ENCODE results near the gene DEFB110.

The DEFB110 gene

DNA sequence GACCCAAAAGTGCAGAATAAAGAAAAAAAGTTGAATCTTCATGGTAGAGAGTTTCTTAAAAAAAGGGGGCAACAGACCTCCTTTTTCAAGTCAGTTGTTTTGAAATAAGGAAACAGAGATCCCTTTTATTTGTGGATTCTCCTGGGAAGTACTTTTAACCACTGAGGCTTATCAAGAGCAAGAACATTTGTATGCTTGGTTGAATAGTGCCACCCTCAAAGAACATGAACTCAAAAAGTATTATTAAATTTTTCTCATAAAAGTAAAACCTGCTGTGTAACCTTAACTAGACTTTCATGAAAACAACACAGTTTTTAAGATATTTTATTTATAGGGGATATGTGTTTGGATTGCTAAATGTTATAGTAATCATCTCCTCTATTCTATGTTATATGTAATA, at the start of gene DEFB110:
Gene DEFB110 (minus strand): TSS at position 101 of the 400 bp plus-strand sequence. CDS start 59 bp downstream, at position 42.
- in situ Hi-C loops (cut with MboI; ENCODE audit: low pct_unique_long_range_greater_than_20kb, low sequenced_read_pairs) = no loop called here
- no peak for DNase-seq

GRCh38 chr6:50070101-50070500, 48.3 kb upstream of the DEFB110 start:
- in situ Hi-C loops (cut with MboI; ENCODE audit: low pct_unique_long_range_greater_than_20kb, low sequenced_read_pairs) = no loop called here
- DNase-seq = no peak

GRCh38 chr6:50062051-50062450, 40.3 kb upstream of the DEFB110 start:
- in situ Hi-C loops (cut with MboI; ENCODE audit: low pct_unique_long_range_greater_than_20kb, low sequenced_read_pairs) = no loop called here
- no peak for DNase-seq

- in situ Hi-C loops (cut with MboI; ENCODE audit: low pct_unique_long_range_greater_than_20kb, low sequenced_read_pairs) = no loop called here
- no peak for DNase-seq
These were observed 34.4 kb upstream of the DEFB110 start for GRCh38 chr6:50056242-50056641.

DNA sequence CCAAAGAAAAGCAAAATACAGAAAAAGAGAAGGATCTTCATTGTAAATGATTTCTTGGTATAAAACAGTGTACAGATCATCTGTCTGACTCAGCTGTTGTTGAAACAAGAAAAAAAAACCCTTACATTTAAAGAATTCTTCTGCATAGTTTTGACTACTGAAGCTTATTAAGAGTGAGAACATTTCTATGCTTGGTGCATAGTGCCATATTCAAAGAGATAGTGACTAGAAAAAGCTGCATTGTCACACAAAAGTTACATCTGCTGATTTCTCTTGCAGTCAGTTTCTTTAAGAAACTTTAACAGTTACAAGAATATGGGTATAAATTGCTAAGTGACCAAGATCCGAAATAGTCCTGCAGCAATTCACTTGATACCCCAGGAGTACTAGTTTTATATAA, 28.0 kb upstream of the DEFB110 start, which contains the start of gene DEFB112:
Gene DEFB112 (minus strand): TSS at position 101 of the 400 bp plus-strand sequence. CDS start 60 bp downstream, at position 41.
- no peak for DNase-seq
- in situ Hi-C loops (cut with MboI; ENCODE audit: low pct_unique_long_range_greater_than_20kb, low sequenced_read_pairs) = no loop called here

DNA sequence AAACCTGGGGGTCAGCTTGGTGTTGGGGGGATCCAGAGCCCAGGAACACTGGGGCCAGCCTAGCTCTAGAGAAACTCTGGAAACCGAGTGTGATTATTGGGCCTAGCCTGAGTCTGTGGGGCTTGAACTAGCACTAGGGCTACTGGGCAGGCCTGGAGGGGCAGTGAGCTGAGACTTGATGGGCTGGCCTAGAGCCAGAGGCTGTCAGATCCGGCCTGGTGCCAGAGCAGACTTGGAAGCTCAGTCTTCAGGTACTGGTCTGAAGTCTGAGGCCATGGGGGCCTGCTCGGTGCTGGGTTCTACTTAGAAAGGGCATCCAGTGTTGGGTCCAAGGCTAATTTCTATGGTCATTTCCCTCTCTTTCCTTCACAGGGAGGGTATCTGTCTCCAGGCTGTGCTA, 25.2 kb upstream of the DEFB110 start:
- in situ Hi-C loops (cut with MboI; ENCODE audit: low pct_unique_long_range_greater_than_20kb, low sequenced_read_pairs) = no loop called here
- no peak for DNase-seq

DNA sequence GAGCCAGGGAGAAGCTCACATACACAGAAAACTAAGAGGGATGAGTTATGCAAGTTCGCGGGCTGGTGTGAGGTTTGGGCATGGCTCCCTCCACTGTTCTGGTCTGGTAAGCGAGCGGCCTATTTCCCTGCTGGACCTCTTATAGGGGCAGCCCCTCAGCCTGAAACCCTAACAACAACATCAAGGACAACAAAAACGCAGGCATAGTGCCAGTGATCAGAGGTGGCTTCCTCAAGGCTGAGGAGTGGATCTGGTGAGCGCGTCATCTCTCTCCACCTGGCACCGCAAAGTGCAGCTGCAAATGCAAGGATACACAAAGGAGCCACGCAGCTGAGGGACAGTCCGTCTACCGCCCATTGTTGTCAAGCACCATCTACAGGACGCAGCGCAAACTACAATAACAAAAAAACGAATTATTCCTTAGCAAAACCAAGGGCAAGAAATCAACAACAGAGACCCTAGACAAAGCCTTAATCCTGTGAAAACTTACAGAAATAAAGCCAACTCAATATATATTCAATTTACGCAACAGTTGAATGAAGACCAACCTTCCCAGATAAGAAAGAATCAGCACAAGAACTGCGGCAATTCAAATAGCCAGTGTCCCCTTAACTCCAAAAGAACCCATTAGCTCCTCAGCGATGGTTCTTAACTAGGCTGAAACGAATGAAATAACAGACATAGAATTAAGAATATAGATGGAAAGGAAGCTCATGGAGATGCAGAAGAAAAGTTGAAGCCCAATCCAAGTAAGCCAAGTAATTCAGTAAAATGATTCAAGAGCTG, 9.2 kb upstream of the DEFB110 start:
- in situ Hi-C loops (cut with MboI; ENCODE audit: low pct_unique_long_range_greater_than_20kb, low sequenced_read_pairs) = no loop called here
- DNase-seq = peak; percentile 10

DNA sequence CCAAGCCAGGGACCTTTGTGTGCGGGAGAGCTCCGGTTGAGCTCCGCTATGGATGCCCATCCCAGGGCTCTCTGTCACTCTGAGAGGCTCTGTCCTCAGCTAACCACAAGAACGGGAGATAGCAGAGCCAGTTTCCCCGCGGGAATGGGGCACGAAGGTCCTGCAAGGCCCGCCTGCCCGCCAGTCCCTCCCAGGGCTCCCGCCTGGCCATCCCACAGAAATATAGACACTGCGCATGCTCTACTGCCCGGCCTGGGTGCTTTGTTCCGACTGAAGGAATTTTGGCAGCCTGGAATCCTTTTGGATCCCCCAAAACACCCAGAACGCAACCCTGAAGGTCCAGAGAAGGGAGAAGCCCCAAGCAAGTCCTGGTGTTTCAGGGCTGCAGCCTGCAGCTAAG, 8.6 kb upstream of the DEFB110 start:
- in situ Hi-C loops (cut with MboI; ENCODE audit: low pct_unique_long_range_greater_than_20kb, low sequenced_read_pairs) = no loop called here
- no peak for DNase-seq

DNA sequence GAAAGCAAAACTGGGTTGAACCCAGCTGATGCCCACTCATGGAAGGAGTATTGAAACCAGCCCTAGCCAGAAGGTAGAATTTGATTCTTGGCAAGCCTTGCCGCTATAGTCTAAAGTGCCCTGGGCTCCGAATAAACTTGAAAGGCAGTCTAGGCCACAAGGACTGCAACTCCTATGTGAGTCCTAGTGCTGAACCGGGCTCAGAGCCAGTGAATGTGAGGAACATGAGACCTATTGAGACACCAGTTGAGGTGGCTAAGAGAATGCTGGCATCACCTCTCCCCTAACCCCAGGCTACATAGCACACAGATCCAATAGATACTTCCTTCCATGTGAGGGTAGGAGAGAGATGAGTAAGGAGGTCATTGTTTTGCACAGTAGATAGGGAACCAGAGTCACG, 3.5 kb upstream of the DEFB110 start:
- in situ Hi-C loops (cut with MboI; ENCODE audit: low pct_unique_long_range_greater_than_20kb, low sequenced_read_pairs) = no loop called here
- no peak for DNase-seq

DNA sequence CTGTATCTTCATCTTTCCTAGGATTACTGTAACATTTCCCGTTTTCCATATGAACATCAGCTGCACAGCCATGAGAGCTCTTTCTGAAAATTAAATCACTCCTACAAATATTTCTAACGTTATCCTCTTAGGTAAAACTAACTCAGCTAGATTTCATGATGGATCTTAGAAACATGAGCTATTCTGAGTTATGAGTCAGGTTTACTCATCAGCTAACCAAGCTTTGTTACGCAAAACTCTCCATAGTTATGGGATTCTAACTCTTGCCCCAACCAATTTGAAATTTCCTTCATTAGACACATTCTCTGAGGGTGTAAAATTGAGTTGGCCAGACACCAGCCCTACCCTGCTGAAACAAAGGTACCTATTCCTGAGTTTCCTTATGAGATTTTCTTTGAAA, 14.0 kb downstream of the DEFB110 start:
- in situ Hi-C loops (cut with MboI; ENCODE audit: low pct_unique_long_range_greater_than_20kb, low sequenced_read_pairs) = no loop called here
- no peak for DNase-seq

DNA sequence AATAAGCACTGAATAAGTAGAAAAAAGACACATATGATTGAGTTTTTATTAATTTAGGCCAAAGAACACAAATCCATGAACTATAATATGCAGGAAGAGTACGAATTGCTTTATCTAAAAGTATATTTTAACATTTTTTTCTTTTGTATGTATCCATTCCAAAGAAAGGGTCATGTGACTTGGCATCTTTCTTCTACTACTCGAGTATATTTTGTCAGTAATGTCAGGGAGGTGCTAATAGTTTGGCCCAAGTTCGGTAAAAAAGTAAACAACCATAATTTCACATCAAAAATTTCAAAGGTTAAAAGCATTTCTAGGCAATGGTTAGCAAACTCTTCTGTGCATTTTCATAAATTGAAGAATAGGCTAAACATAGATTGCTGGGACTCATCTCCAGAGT, 18.7 kb downstream of the DEFB110 start:
- DNase-seq = no peak
- in situ Hi-C loops (cut with MboI; ENCODE audit: low pct_unique_long_range_greater_than_20kb, low sequenced_read_pairs) = no loop called here

DNA sequence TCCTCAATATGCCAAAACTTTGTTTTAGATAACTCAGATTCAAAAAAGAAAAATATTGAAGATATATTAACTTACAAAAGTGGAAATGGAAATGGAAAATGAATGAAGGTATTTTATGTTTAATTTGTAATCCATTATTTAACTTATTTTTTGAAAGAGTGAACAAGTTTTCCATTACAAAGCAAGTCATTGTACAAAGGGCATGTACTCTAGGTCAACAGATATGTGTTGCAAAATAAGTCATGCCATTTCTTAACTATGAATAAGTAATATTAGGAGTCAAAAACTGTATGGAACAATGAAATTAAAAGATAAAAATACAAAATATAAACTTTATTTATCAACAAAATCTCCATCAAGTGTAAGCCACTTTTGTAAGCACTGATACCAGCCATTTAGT, 26.5 kb downstream of the DEFB110 start:
- in situ Hi-C loops (cut with MboI; ENCODE audit: low pct_unique_long_range_greater_than_20kb, low sequenced_read_pairs) = no loop called here
- no peak for DNase-seq

DNA sequence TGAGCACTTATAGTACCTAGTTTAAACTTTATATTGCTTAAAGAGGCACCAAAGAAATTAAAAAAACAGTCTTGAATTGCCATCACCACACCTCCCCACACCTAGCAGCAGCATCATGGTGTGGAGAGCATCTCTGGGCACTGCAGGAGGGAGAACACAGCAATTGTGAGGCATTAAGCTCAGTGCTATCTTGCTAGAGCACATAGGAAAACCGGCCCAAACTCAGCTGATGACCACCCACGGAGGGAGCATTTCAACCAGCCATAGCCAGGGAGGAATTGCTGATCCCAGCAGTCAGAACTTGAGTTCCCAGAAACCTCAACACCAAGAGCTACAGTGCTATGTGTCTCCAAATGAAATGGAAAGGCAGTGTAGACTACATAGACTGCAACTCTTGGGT, 32.9 kb downstream of the DEFB110 start:
- no peak for DNase-seq
- in situ Hi-C loops (cut with MboI; ENCODE audit: low pct_unique_long_range_greater_than_20kb, low sequenced_read_pairs) = no loop called here

DNA sequence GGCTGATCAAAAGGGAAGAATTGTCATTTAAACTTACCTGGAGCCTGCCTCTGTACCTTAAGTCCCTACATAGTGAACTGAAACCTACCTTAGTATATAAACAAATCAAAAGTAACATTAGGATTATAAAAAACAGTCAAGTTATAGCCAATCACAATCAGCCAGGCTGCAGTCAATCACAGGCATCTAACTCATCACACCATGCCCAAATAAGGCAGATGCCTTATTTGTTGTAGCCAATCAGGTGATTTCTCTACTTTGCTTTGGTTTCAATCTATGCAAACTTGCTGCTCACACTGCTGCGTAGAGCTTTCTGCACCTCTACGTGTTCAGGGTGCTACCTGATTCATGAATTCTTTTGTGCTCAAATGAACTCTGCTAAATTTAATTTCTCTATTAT, 34.0 kb downstream of the DEFB110 start:
- no peak for DNase-seq
- in situ Hi-C loops (cut with MboI; ENCODE audit: low pct_unique_long_range_greater_than_20kb, low sequenced_read_pairs) = no loop called here

- in situ Hi-C loops (cut with MboI; ENCODE audit: low pct_unique_long_range_greater_than_20kb, low sequenced_read_pairs) = no loop called here
- no peak for DNase-seq
These were observed 35.2 kb downstream of the DEFB110 start for GRCh38 chr6:49986551-49986950.

DNA sequence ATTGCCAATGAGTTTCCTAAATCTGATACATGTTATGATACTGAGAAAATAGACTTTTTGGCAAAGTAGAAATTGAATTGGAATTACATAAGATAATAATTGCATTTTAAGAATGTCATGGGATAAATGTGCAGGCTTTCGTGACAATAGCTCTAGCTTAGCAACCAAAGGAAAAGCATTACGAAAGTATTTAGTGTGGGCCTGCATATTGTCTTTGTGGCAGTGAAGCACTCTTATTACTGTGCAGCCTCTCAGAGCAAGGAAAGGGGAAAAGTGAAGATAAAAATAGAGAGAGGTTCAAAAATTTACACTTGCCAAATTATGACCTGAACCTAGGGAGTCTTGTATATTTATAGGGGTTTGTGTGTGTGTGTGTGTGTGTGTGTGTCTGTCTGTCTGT, 39.7 kb downstream of the DEFB110 start:
- in situ Hi-C loops (cut with MboI; ENCODE audit: low pct_unique_long_range_greater_than_20kb, low sequenced_read_pairs) = no loop called here
- no peak for DNase-seq

DNA sequence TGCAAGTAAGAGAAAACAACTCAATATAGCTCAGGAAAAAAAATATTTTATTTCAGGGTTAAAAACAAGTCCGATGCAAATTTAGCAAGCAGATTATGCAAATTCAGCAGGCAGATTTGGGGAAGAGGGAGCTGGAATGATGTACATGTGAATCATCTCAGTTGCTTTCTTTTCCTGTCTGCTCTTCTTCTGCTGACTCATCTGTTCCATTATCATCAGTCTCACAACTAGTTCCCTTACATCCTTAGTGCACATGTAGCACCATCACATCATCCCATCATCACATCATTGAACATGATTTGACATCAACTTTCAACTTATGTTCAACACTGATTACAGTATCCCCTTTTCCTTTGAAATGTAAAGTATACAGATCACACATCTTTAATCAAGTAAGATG, 40.9 kb downstream of the DEFB110 start:
- no peak for DNase-seq
- in situ Hi-C loops (cut with MboI; ENCODE audit: low pct_unique_long_range_greater_than_20kb, low sequenced_read_pairs) = no loop called here

GRCh38 chr6:49979584-49979983, 42.2 kb downstream of the DEFB110 start:
- no peak for DNase-seq
- in situ Hi-C loops (cut with MboI; ENCODE audit: low pct_unique_long_range_greater_than_20kb, low sequenced_read_pairs) = no loop called here

- in situ Hi-C loops (cut with MboI; ENCODE audit: low pct_unique_long_range_greater_than_20kb, low sequenced_read_pairs) = no loop called here
- no peak for DNase-seq
These were observed 43.2 kb downstream of the DEFB110 start for GRCh38 chr6:49978332-49979226.

GRCh38 chr6:49969605-49970004, 52.2 kb downstream of the DEFB110 start, which contains the start of gene DEFB113:
DEFB113 (minus strand) TSS chr6:49969625; CDS start chr6:49969625, 0 bp downstream.
- in situ Hi-C loops (cut with MboI; ENCODE audit: low pct_unique_long_range_greater_than_20kb, low sequenced_read_pairs) = no loop called here
- no peak for DNase-seq

Measured in KBM-7 (cell line).